Suprapubic skin (tissue), 4 donors: ENCODE results near the gene CENPA.

ENCODE experiments used
- CTCF ChIP-seq, 2 donors: fragments of 200-600 bp in 1 of 2; fragments of 450-650 bp in 1 of 2; sonication (generic) in 1 of 2; IDR thresholded peaks; one replicate each; pipeline ENCODE4 v1.5.1; 2016 to 2019; ENCODE audit warnings: antibody characterized with exemption in 2 of 2, mild to moderate bottlenecking in 1 of 2, moderate library complexity in 1 of 2
- EP300 ChIP-seq: sonication (generic); formaldehyde crosslinking; IDR thresholded peaks from one replicate; pipeline ENCODE4 v1.6.1; 2017; ENCODE audit warnings: antibody characterized with exemption
- POLR2A ChIP-seq, 2 donors: fragments of 450-650 bp; IDR thresholded peaks; one replicate each; pipeline ENCODE4 v1.6.1; 2017; ENCODE audit warnings: antibody characterized with exemption in 2 of 2, mild to moderate bottlenecking in 2 of 2, moderate library complexity in 2 of 2
- POLR2AphosphoS5 ChIP-seq, 3 donors: sonication (generic); formaldehyde crosslinking; IDR thresholded peaks; one replicate each; pipeline ENCODE4 v1.6.1; 2017; ENCODE audit warnings: antibody characterized with exemption in 3 of 3

- TF ChIP-seq POLR2AphosphoS5 (IDR thresholded peaks at IDR 0.05) (no peak), CTCF (IDR thresholded peaks at IDR 0.05) (no peak), POLR2A (IDR thresholded peaks at IDR 0.05) (no peak), EP300 (no peak)
These were observed 2.8 kb upstream of the CENPA start for GRCh38 chr2:26782876-26783704.
